ENCODE results near the gene ZNF408. TPM values are rescaled to one million over a fixed set of nuclear protein-coding genes. Genes with fewer than 3 reads are reported as not detected.

ZNF408 gene
- polyA plus RNA-seq, 3 donors: 10.3 to 15.0 (median 12.5) TPM

- no peak for DNase-seq
Observed at GRCh38 chr11:46674463-46675287, 26.2 kb upstream of the ZNF408 start.

GRCh38 chr11:46675288-46675851 is 25.5 kb upstream of the ZNF408 start:
- no peak for DNase-seq

GRCh38 chr11:46675949-46676348 is 24.9 kb upstream of the ZNF408 start:
- no peak for DNase-seq

GRCh38 chr11:46676436-46677158 is 24.2 kb upstream of the ZNF408 start:
- no peak for DNase-seq

GRCh38 chr11:46677169-46677568 is 23.7 kb upstream of the ZNF408 start:
- DNase-seq: no peak

GRCh38 chr11:46677991-46678740 is 22.7 kb upstream of the ZNF408 start:
- DNase-seq: no peak

- no peak for DNase-seq
Observed at GRCh38 chr11:46678741-46679130, 22.1 kb upstream of the ZNF408 start.

GRCh38 chr11:46679241-46680163 is 21.3 kb upstream of the ZNF408 start:
- no peak for DNase-seq

- no peak for DNase-seq
Observed at GRCh38 chr11:46680164-46680760, 20.6 kb upstream of the ZNF408 start.

GRCh38 chr11:46680815-46681214 is 20.0 kb upstream of the ZNF408 start:
- DNase-seq: no peak

- no peak for DNase-seq
Observed at GRCh38 chr11:46681814-46682213, 19.0 kb upstream of the ZNF408 start.

- DNase-seq: no peak
Observed at GRCh38 chr11:46682773-46683752, 17.8 kb upstream of the ZNF408 start.

GRCh38 chr11:46684367-46684766 is 16.5 kb upstream of the ZNF408 start:
- no peak for DNase-seq

- DNase-seq: no peak
Observed at GRCh38 chr11:46686886-46687795, 13.7 kb upstream of the ZNF408 start.

GRCh38 chr11:46690702-46691101 is 10.1 kb upstream of the ZNF408 start:
- DNase-seq: no peak

- no peak for DNase-seq
Observed at GRCh38 chr11:46692450-46692849, 8.4 kb upstream of the ZNF408 start.

GRCh38 chr11:46693597-46694012 is 7.2 kb upstream of the ZNF408 start:
- no peak for DNase-seq

GRCh38 chr11:46694072-46694471 is 6.8 kb upstream of the ZNF408 start:
- DNase-seq: no peak

Data from renal pelvis (tissue), 4 donors.